Activated naive CD4-positive, alpha-beta T cell (primary cell): ENCODE results near the gene GPRIN2.
"Not testable (repeated sequence)": the region's sequence is repeated elsewhere in the genome, so short reads cannot be mapped to it uniquely, and the experiment has no call there.

ENCODE experiments used
- DNase-seq, 4 experiments: peaks; one replicate each; lab custom pipeline; 2025; lab: John Stamatoyannopoulos, UW

GPRIN2 gene

GRCh38 chr10:46537309-46537708, 19.1 kb downstream of the GPRIN2 start:
- no peak for DNase-seq

- no peak for DNase-seq
Observed at GRCh38 chr10:46536781-46537180, 19.7 kb downstream of the GPRIN2 start.

GRCh38 chr10:46536171-46536570, 20.3 kb downstream of the GPRIN2 start:
- no peak for DNase-seq

GRCh38 chr10:46534828-46535524, 21.5 kb downstream of the GPRIN2 start:
- DNase-seq: no peak

- DNase-seq: not testable (repeated sequence)
Observed at GRCh38 chr10:46532256-46532655, 24.2 kb downstream of the GPRIN2 start.

GRCh38 chr10:46530249-46531186, 25.9 kb downstream of the GPRIN2 start:
- no peak for DNase-seq

GRCh38 chr10:46529742-46530141, 26.7 kb downstream of the GPRIN2 start:
- DNase-seq: not testable (repeated sequence)

- no peak for DNase-seq
Observed at GRCh38 chr10:46528675-46529615, 27.5 kb downstream of the GPRIN2 start.

- no peak for DNase-seq
Observed at GRCh38 chr10:46528171-46528671, 28.2 kb downstream of the GPRIN2 start.

- no peak for DNase-seq
Observed at GRCh38 chr10:46527241-46527811, 29.1 kb downstream of the GPRIN2 start.

GRCh38 chr10:46526682-46527038, 29.8 kb downstream of the GPRIN2 start:
- DNase-seq: no peak

GRCh38 chr10:46525824-46526681, 30.4 kb downstream of the GPRIN2 start:
- DNase-seq: no peak

- DNase-seq: no peak
Observed at GRCh38 chr10:46525177-46525823, 31.2 kb downstream of the GPRIN2 start.

GRCh38 chr10:46524472-46525176, 31.8 kb downstream of the GPRIN2 start:
- DNase-seq: no peak

GRCh38 chr10:46523962-46524471, 32.4 kb downstream of the GPRIN2 start:
- no peak for DNase-seq

- no peak for DNase-seq
Observed at GRCh38 chr10:46523119-46523961, 33.1 kb downstream of the GPRIN2 start.

GRCh38 chr10:46522295-46523118, 34.0 kb downstream of the GPRIN2 start:
- no peak for DNase-seq
